ENCODE data around the gene LMTK2.

LMTK2 gene

GRCh38 chr7:98106647-98107312 is at the start of gene LMTK2:
Gene LMTK2, plus strand, starts transcription at chr7:98106862. Its CDS starts 316 bp downstream, at chr7:98107178.
- DNase-seq (ENCODE audit: low spot score), result peak; percentile 97

GRCh38 chr7:98057157-98057556 is 49.5 kb upstream of the LMTK2 start:
- DNase-seq (ENCODE audit: low spot score), result no peak

- no peak for DNase-seq (ENCODE audit: low spot score)
These were observed 48.5 kb upstream of the LMTK2 start for GRCh38 chr7:98058186-98058585.

GRCh38 chr7:98064233-98064632 is 42.4 kb upstream of the LMTK2 start:
- no peak for DNase-seq (ENCODE audit: low spot score)

GRCh38 chr7:98066208-98066607 is 40.5 kb upstream of the LMTK2 start:
- DNase-seq (ENCODE audit: low spot score), result no peak

GRCh38 chr7:98066934-98067507 is 39.6 kb upstream of the LMTK2 start:
- no peak for DNase-seq (ENCODE audit: low spot score)

GRCh38 chr7:98073047-98073446 is 33.6 kb upstream of the LMTK2 start:
- no peak for DNase-seq (ENCODE audit: low spot score)

- no peak for DNase-seq (ENCODE audit: low spot score)
These were observed 30.9 kb upstream of the LMTK2 start for GRCh38 chr7:98075801-98076200.

GRCh38 chr7:98077762-98078161 is 28.9 kb upstream of the LMTK2 start:
- DNase-seq (ENCODE audit: low spot score), result no peak

- no peak for DNase-seq (ENCODE audit: low spot score)
These were observed 28.3 kb upstream of the LMTK2 start for GRCh38 chr7:98078197-98078870.

GRCh38 chr7:98079891-98080648 is 26.6 kb upstream of the LMTK2 start:
- DNase-seq (ENCODE audit: low spot score), result no peak

GRCh38 chr7:98081319-98081718 is 25.3 kb upstream of the LMTK2 start:
- no peak for DNase-seq (ENCODE audit: low spot score)

GRCh38 chr7:98084631-98085030 is 22.0 kb upstream of the LMTK2 start:
- DNase-seq (ENCODE audit: low spot score), result no peak

GRCh38 chr7:98085674-98086073 is 21.0 kb upstream of the LMTK2 start:
- no peak for DNase-seq (ENCODE audit: low spot score)

- no peak for DNase-seq (ENCODE audit: low spot score)
These were observed 20.4 kb upstream of the LMTK2 start for GRCh38 chr7:98086281-98086718.

GRCh38 chr7:98088109-98088508 is 18.6 kb upstream of the LMTK2 start:
- DNase-seq (ENCODE audit: low spot score), result no peak

- no peak for DNase-seq (ENCODE audit: low spot score)
These were observed 16.5 kb upstream of the LMTK2 start for GRCh38 chr7:98090116-98090515.

GRCh38 chr7:98091061-98091460 is 15.6 kb upstream of the LMTK2 start:
- no peak for DNase-seq (ENCODE audit: low spot score)

- no peak for DNase-seq (ENCODE audit: low spot score)
These were observed 15.1 kb upstream of the LMTK2 start for GRCh38 chr7:98091523-98091922.

- no peak for DNase-seq (ENCODE audit: low spot score)
These were observed 9.5 kb upstream of the LMTK2 start for GRCh38 chr7:98097042-98097645.

GRCh38 chr7:98100088-98100487 is 6.6 kb upstream of the LMTK2 start:
- DNase-seq (ENCODE audit: low spot score), result no peak

- DNase-seq (ENCODE audit: low spot score), result no peak
These were observed 4.5 kb upstream of the LMTK2 start for GRCh38 chr7:98102170-98102569.
